Measurements from ENCODE around the gene UCN3. TPM values are rescaled to one million over a fixed set of nuclear protein-coding genes. Genes with fewer than 3 reads are reported as not detected.

UCN3 gene
- total and polyA plus RNA-seq, 2 of the 4 experiments (the other 2 are of a cell fraction): not detected

GRCh38 chr10:5354068-5354467 lies 10.7 kb upstream of the UCN3 start:
- no peak overlapping the region for H2BK120ac ChIP-seq (ENCODE audit: low read depth, low read length)
- no peaks in the 10 kb centered on the region for H3K9me3 ChIP-seq (ENCODE audit: control insufficient read depth, insufficient read depth, low read length)
- no peak overlapping the region for H3K23ac ChIP-seq (ENCODE audit: low read depth, low read length)
- DNase-seq: no peak
- H2BK5ac ChIP-seq (ENCODE audit: low read depth, low read length, poor library complexity, severe bottlenecking): no peak overlapping the region
- intact Hi-C loops (cut with micrococcal nuclease): no loop called here
- TF ChIP-seq CHD1 (IDR thresholded peaks at IDR 0.05; ENCODE audit: low read depth, low read length) (no peak), CTCF (conservative IDR thresholded peaks at IDR 0.05; ENCODE audit: low read depth, low read length) (no peak), SMC3 (IDR thresholded peaks at IDR 0.05; ENCODE audit: low read depth, low read length) (no peak), BHLHE40 (IDR thresholded peaks at IDR 0.05; ENCODE audit: low read depth, low read length) (no peak)
- in situ Hi-C loops (cut with MboI; ENCODE audit: low sequenced_read_pairs): no loop called here
- no peak overlapping the region for H3K56ac ChIP-seq (ENCODE audit: extremely low read depth, insufficient read depth, low read length)
- no peak overlapping the region for H4K8ac ChIP-seq (ENCODE audit: low read depth in 2 of 2, low read length in 2 of 2)
- no peak overlapping the region for H2BK20ac ChIP-seq (ENCODE audit: low read depth, low read length)
- H4K5ac ChIP-seq (ENCODE audit: low read depth, low read length): no peak overlapping the region
- no peak for ATAC-seq (ENCODE audit: low read depth)
- H3K79me1 ChIP-seq (ENCODE audit: low read depth in 1 of 2, low read length in 2 of 2): no peaks in the 10 kb centered on the region
- no peak overlapping the region for H3K9ac ChIP-seq (ENCODE audit: low read depth, low read length)
- POLR2A ChIA-PET (ENCODE audit: unreplicated experiment): no interaction called here
- dilution Hi-C loops (cut with HindIII; ENCODE audit: low sequenced_read_pairs, unreplicated experiment): no loop called here
- no peaks in the 10 kb centered on the region for H3K9me1 ChIP-seq (ENCODE audit: insufficient read depth, low read length)
- CTCF ChIA-PET: no interaction called here
- H3K36me3 ChIP-seq (ENCODE audit: control insufficient read depth, insufficient read depth, low read length): no peaks in the 10 kb centered on the region
- no peak overlapping the region for H2AK5ac ChIP-seq (ENCODE audit: low read depth, low read length)
- no peak overlapping the region for H3K27ac ChIP-seq (ENCODE audit: insufficient read depth, low read length)
- no peak overlapping the region for H3K4ac ChIP-seq (ENCODE audit: low read depth, low read length)
- no peak overlapping the region for H2BK15ac ChIP-seq (ENCODE audit: low read depth, low read length)
- no peak overlapping the region for H2AK9ac ChIP-seq (replicated peaks; ENCODE audit: low read depth, low read length, poor library complexity)
- no peak overlapping the region for H3K14ac ChIP-seq (replicated peaks; ENCODE audit: low read depth, low read length)
- peaks cover 4% of the 10 kb centered on the region for H3K27me3 ChIP-seq (ENCODE audit: control insufficient read depth, insufficient read depth, low read length)
- no TSS peak for BruUV-seq (replicated peaks)
- no peak overlapping the region for H3K18ac ChIP-seq (ENCODE audit: low read depth, low read length)
- no peak overlapping the region for H4K91ac ChIP-seq (ENCODE audit: insufficient read depth, low read depth, low read length)
- no peak overlapping the region for H3K4me2 ChIP-seq (ENCODE audit: low read depth, low read length)
- no peaks in the 10 kb centered on the region for H4K20me1 ChIP-seq (ENCODE audit: insufficient read depth, low read length)
- no peak overlapping the region for H3K4me3 ChIP-seq (ENCODE audit: insufficient read depth, low read depth, low read length)
- no CpG with 5 or more reads among the region's 3 CpGs for WGBS, 2 experiments (ENCODE audit: extremely low coverage in 2 of 2, insufficient read length in 1 of 2)
- no peak overlapping the region for H2AFZ ChIP-seq (replicated peaks; ENCODE audit: low read length, poor library complexity)
- H3K4me1 ChIP-seq (ENCODE audit: control insufficient read depth, insufficient read depth, low read length): no peaks in the 10 kb centered on the region
